ENCODE measurements around the gene BORCS5.

BORCS5 gene

GRCh38 chr12:12513416-12514006 lies 156.6 kb downstream of the BORCS5 start:
- DNase-seq = no peak
- Histone ChIP-seq H3K4me3 (ENCODE audit: low read depth, low read length) (no peak overlapping the region), H3K27ac (no peak overlapping the region), H3K27me3 (ENCODE audit: insufficient read depth, low read depth, severe bottlenecking) (no peaks in the 10 kb centered on the region), H3K36me3 (peaks cover 4% of the 10 kb centered on the region), H3K9me3 (ENCODE audit: severe bottlenecking) (no peaks in the 10 kb centered on the region)
- TF ChIP-seq CTCF (IDR thresholded peaks at IDR 0.05; ENCODE audit: low read depth, low read length) = no peak

- TF ChIP-seq CTCF (IDR thresholded peaks at IDR 0.05; ENCODE audit: low read depth, low read length) = no peak
- no peak overlapping the region for H3K27ac ChIP-seq
- H3K9me3 ChIP-seq (ENCODE audit: severe bottlenecking) = no peaks in the 10 kb centered on the region
- no peak overlapping the region for H3K4me3 ChIP-seq (ENCODE audit: low read depth, low read length)
- peaks cover 16% of the 10 kb centered on the region for H3K36me3 ChIP-seq
- no peaks in the 10 kb centered on the region for H3K27me3 ChIP-seq (ENCODE audit: insufficient read depth, low read depth, severe bottlenecking)
- DNase-seq = no peak
Measured at GRCh38 chr12:12518464-12518845, 161.6 kb downstream of the BORCS5 start.

GRCh38 chr12:12518919-12519318 lies 162.0 kb downstream of the BORCS5 start:
- Histone ChIP-seq H3K9me3 (ENCODE audit: severe bottlenecking) (no peaks in the 10 kb centered on the region), H3K36me3 (peaks cover 16% of the 10 kb centered on the region), H3K4me3 (ENCODE audit: low read depth, low read length) (no peak overlapping the region), H3K27me3 (ENCODE audit: insufficient read depth, low read depth, severe bottlenecking) (no peaks in the 10 kb centered on the region), H3K27ac (no peak overlapping the region)
- TF ChIP-seq CTCF (IDR thresholded peaks at IDR 0.05; ENCODE audit: low read depth, low read length) = no peak
- no peak for DNase-seq
